Choroid plexus epithelial cell (primary cell): ENCODE results near the gene THOC6.

Source experiments
- DNase-seq: peaks from one replicate; pipeline ENCODE4 v3.0.0-alpha.2; 2010; ENCODE audit warnings: low read depth
- H3K4me3 ChIP-seq: 2 replicates; pipeline ENCODE4 v1.5.1; 2011; ENCODE audit warnings: low read depth, mild to moderate bottlenecking, control low read depth, low read length, moderate library complexity
- TF ChIP-seq, protein P1 (sequence below): conservative IDR thresholded peaks from 2 replicates; pipeline ENCODE4 v1.5.1; 2011; ENCODE audit warnings: low read depth, mild to moderate bottlenecking, control low read depth, inconsistent platforms, low read length, moderate library complexity

The THOC6 gene

GRCh38 chr16:3009568-3010390, 14.1 kb upstream of the THOC6 start:
- H3K4me3 ChIP-seq, result no peak overlapping the region
- TF ChIP-seq, protein P1, sequence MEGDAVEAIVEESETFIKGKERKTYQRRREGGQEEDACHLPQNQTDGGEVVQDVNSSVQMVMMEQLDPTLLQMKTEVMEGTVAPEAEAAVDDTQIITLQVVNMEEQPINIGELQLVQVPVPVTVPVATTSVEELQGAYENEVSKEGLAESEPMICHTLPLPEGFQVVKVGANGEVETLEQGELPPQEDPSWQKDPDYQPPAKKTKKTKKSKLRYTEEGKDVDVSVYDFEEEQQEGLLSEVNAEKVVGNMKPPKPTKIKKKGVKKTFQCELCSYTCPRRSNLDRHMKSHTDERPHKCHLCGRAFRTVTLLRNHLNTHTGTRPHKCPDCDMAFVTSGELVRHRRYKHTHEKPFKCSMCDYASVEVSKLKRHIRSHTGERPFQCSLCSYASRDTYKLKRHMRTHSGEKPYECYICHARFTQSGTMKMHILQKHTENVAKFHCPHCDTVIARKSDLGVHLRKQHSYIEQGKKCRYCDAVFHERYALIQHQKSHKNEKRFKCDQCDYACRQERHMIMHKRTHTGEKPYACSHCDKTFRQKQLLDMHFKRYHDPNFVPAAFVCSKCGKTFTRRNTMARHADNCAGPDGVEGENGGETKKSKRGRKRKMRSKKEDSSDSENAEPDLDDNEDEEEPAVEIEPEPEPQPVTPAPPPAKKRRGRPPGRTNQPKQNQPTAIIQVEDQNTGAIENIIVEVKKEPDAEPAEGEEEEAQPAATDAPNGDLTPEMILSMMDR, result no peak
- peak; percentile 24 for DNase-seq

DNA sequence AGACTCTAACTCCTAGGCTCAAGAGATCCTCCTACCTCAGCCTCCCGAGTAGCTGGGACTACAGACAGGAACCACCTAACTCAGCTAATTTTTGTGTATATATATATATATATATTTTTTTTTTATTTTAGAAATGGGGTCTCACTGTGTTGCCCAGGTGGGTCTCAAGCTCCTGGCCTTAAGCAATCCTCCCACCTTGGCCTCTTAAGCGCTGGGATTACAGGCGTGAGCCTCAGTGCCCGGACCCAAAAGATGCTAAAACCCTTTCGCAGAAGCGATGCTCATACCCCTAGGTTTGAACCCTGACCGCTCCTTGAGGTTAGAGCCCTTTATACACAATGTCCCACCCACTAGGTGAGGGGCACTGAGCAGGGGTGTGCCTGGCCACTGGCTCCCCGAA, 13.3 kb upstream of the THOC6 start:
- no peak overlapping the region for H3K4me3 ChIP-seq
- DNase-seq, result no peak
- TF ChIP-seq, protein P1, result no peak

DNA sequence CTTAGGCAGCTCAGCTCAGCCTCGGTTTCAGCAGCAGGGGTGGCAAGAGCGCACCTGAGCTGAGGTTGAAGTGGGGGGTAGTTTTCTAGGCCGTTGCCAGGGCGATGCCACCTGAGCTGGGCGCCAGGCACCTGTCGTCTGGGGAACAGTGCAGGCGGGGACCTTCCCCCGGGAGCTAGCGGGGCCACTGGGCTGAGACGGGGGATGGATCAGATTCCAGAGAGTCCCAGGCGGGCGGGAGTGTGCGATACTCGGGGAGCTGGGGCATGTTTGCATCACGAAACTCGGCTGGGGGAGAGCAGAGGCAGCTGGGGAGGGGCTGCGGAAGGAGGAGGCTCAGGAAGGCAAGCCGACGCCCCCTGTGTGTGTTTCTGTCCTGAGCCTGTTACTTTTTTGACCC, 11.6 kb upstream of the THOC6 start:
- TF ChIP-seq, protein P1, result no peak
- no peak overlapping the region for H3K4me3 ChIP-seq
- DNase-seq, result no peak

- no peak within 1 kb of the TSS for H3K4me3 ChIP-seq
- TF ChIP-seq, protein P1, result no peak
Measured at GRCh38 chr16:3012828-3013420, 10.9 kb upstream of the THOC6 start, which contains the start of gene CLDN9. TSS of gene CLDN9 (plus strand) at chr16:3012923. CDS start at chr16:3013363, 440 bp downstream.

GRCh38 chr16:3013491-3013951, 10.3 kb upstream of the THOC6 start:
- TF ChIP-seq, protein P1, result no peak
- no peak overlapping the region for H3K4me3 ChIP-seq
- no peak for DNase-seq

More at GRCh38 chr16:3012828-3013420, 10.9 kb upstream of the THOC6 start, which contains the start of gene CLDN9:
- DNase-seq, result no peak

DNA sequence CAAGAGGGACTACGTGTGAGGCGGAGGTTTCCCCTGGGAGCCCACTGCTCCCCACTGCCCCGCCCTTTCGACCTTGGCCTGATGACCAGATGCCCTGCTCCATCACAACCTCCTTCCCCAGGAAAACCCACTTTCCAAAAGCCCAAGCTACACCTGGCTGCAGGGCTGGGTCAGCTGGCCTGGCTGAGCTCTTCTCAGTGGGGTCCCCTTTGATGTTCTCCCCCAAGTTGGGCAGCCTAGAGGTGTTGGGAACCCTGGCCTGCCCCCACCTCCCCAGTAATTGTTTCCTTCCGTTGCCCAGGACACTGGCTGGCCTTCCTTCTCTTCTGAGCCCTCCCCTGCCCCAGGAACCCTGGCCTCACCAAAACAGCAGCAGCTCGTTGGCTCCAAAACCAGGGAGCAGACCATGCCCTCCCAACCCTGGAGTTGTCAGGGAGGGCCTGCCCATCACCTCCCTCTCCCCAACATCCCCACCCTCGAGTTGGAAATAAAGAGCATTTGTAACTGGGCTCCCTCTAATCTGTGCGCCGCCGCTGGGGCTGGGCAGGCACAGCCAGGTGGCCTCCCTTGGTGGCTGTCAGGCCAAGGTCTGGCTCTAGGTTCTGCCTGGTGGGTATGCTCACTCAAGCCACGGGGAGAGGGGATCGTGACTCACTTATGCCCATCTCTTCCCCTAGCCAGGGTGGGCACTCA, 9.7 kb upstream of the THOC6 start:
- no peak overlapping the region for H3K4me3 ChIP-seq
- TF ChIP-seq, protein P1, result no peak
- DNase-seq, result no peak
